ENCODE measurements around the gene PCSK6. TPM values are rescaled to one million over a fixed set of nuclear protein-coding genes. Genes with fewer than 3 reads are reported as not detected.

The PCSK6 gene
- total RNA-seq, 2 donors from 2014 or later = 1.9 to 27.8 TPM

GRCh38 chr15:101530224-101530958 is 40.9 kb upstream of the PCSK6 start:
- no peaks in the 10 kb centered on the region for H3K9me3 ChIP-seq (ENCODE audit: control insufficient read depth, low read length, poor library complexity, severe bottlenecking)
- H3K27ac Mint-ChIP-seq = no peak overlapping the region
- H3K27me3 Mint-ChIP-seq = peaks cover 38% of the 10 kb centered on the region
- H3K36me3 Mint-ChIP-seq (ENCODE audit: low read depth) = no peaks in the 10 kb centered on the region
- H3K4me3 Mint-ChIP-seq = no peak overlapping the region
- no peak for DNase-seq
- peaks cover 4% of the 10 kb centered on the region for H3K4me1 Mint-ChIP-seq
- no peak for ATAC-seq

- Mint-ChIP-seq H3K27me3 (peaks cover 36% of the 10 kb centered on the region), H3K27ac (no peak overlapping the region), H3K4me3 (no peak overlapping the region), H3K4me1 (peaks cover 2% of the 10 kb centered on the region), H3K36me3 (ENCODE audit: low read depth) (no peaks in the 10 kb centered on the region)
- no peak for DNase-seq
- ATAC-seq = no peak
- no peaks in the 10 kb centered on the region for H3K9me3 ChIP-seq (ENCODE audit: control insufficient read depth, low read length, poor library complexity, severe bottlenecking)
These were observed 39.4 kb upstream of the PCSK6 start for GRCh38 chr15:101528917-101529299.

- Mint-ChIP-seq H3K27ac (no peak overlapping the region), H3K27me3 (peaks cover 42% of the 10 kb centered on the region)
- no peak for ATAC-seq
These were observed 38.8 kb upstream of the PCSK6 start for GRCh38 chr15:101528108-101528916.

GRCh38 chr15:101526890-101527289 is 37.4 kb upstream of the PCSK6 start:
- Mint-ChIP-seq H3K27ac (no peak overlapping the region), H3K36me3 (ENCODE audit: low read depth) (peaks cover 2% of the 10 kb centered on the region), H3K27me3 (peaks cover 42% of the 10 kb centered on the region), H3K4me3 (no peak overlapping the region), H3K4me1 (peaks cover 4% of the 10 kb centered on the region)
- ATAC-seq = no peak
- no peaks in the 10 kb centered on the region for H3K9me3 ChIP-seq (ENCODE audit: control insufficient read depth, low read length, poor library complexity, severe bottlenecking)
- no peak for DNase-seq

More at GRCh38 chr15:101528108-101528916, 38.8 kb upstream of the PCSK6 start:
- Mint-ChIP-seq H3K36me3 (ENCODE audit: low read depth) (no peaks in the 10 kb centered on the region), H3K4me3 (no peak overlapping the region), H3K4me1 (peaks cover 2% of the 10 kb centered on the region)
- DNase-seq = no peak
- H3K9me3 ChIP-seq (ENCODE audit: control insufficient read depth, low read length, poor library complexity, severe bottlenecking) = no peaks in the 10 kb centered on the region

GRCh38 chr15:101526442-101526841 is 36.9 kb upstream of the PCSK6 start:
- Mint-ChIP-seq H3K4me1 (peaks cover 6% of the 10 kb centered on the region), H3K27ac (no peak overlapping the region), H3K4me3 (no peak overlapping the region), H3K36me3 (ENCODE audit: low read depth) (peaks cover 2% of the 10 kb centered on the region), H3K27me3 (peaks cover 46% of the 10 kb centered on the region)
- no peak for DNase-seq
- ATAC-seq = no peak
- H3K9me3 ChIP-seq (ENCODE audit: control insufficient read depth, low read length, poor library complexity, severe bottlenecking) = no peaks in the 10 kb centered on the region

- no peaks in the 10 kb centered on the region for H3K9me3 ChIP-seq (ENCODE audit: control insufficient read depth, low read length, poor library complexity, severe bottlenecking)
- no peak for DNase-seq
- no peak overlapping the region for H3K27ac Mint-ChIP-seq
- no peak overlapping the region for H3K4me3 Mint-ChIP-seq
- H3K4me1 Mint-ChIP-seq = peaks cover 7% of the 10 kb centered on the region
- peaks cover 2% of the 10 kb centered on the region for H3K36me3 Mint-ChIP-seq (ENCODE audit: low read depth)
- no peak for ATAC-seq
- peaks cover 47% of the 10 kb centered on the region for H3K27me3 Mint-ChIP-seq
These were observed 36.5 kb upstream of the PCSK6 start for GRCh38 chr15:101526021-101526420.

GRCh38 chr15:101525087-101525669 is 35.7 kb upstream of the PCSK6 start:
- H3K27ac Mint-ChIP-seq = no peak overlapping the region
- peaks cover 47% of the 10 kb centered on the region for H3K27me3 Mint-ChIP-seq
- no peaks in the 10 kb centered on the region for H3K9me3 ChIP-seq (ENCODE audit: control insufficient read depth, low read length, poor library complexity, severe bottlenecking)
- peaks cover 7% of the 10 kb centered on the region for H3K4me1 Mint-ChIP-seq
- H3K4me3 Mint-ChIP-seq = no peak overlapping the region
- H3K36me3 Mint-ChIP-seq (ENCODE audit: low read depth) = peaks cover 2% of the 10 kb centered on the region
- DNase-seq (no peak), ATAC-seq (no peak)

- peaks cover 42% of the 10 kb centered on the region for H3K27me3 Mint-ChIP-seq
- H3K27ac Mint-ChIP-seq = no peak overlapping the region
- no peak for ATAC-seq
- peaks cover 2% of the 10 kb centered on the region for H3K36me3 Mint-ChIP-seq (ENCODE audit: low read depth)
- no peak for DNase-seq
- H3K4me3 Mint-ChIP-seq = no peak overlapping the region
- H3K4me1 Mint-ChIP-seq = peaks cover 7% of the 10 kb centered on the region
- H3K9me3 ChIP-seq (ENCODE audit: control insufficient read depth, low read length, poor library complexity, severe bottlenecking) = no peaks in the 10 kb centered on the region
These were observed 34.0 kb upstream of the PCSK6 start for GRCh38 chr15:101523560-101523940.

GRCh38 chr15:101522621-101523559 is 33.4 kb upstream of the PCSK6 start:
- H3K9me3 ChIP-seq (ENCODE audit: control insufficient read depth, low read length, poor library complexity, severe bottlenecking) = no peaks in the 10 kb centered on the region
- ATAC-seq (no peak), DNase-seq (no peak)
- no peak overlapping the region for H3K27ac Mint-ChIP-seq
- peaks cover 37% of the 10 kb centered on the region for H3K27me3 Mint-ChIP-seq
- H3K4me3 Mint-ChIP-seq = no peak overlapping the region
- H3K36me3 Mint-ChIP-seq (ENCODE audit: low read depth) = peaks cover 2% of the 10 kb centered on the region
- peaks cover 6% of the 10 kb centered on the region for H3K4me1 Mint-ChIP-seq

GRCh38 chr15:101522091-101522490 is 32.6 kb upstream of the PCSK6 start:
- no peak for DNase-seq
- Mint-ChIP-seq H3K27me3 (peaks cover 34% of the 10 kb centered on the region), H3K4me3 (no peak overlapping the region)

GRCh38 chr15:101521591-101521990 is 32.1 kb upstream of the PCSK6 start:
- no peak for DNase-seq
- no peak overlapping the region for H3K27ac Mint-ChIP-seq
- H3K4me1 Mint-ChIP-seq = peaks cover 5% of the 10 kb centered on the region
- no peak for ATAC-seq
- H3K36me3 Mint-ChIP-seq (ENCODE audit: low read depth) = peaks cover 2% of the 10 kb centered on the region
- H3K9me3 ChIP-seq (ENCODE audit: control insufficient read depth, low read length, poor library complexity, severe bottlenecking) = no peaks in the 10 kb centered on the region
- peaks cover 34% of the 10 kb centered on the region for H3K27me3 Mint-ChIP-seq
- H3K4me3 Mint-ChIP-seq = no peak overlapping the region

More at GRCh38 chr15:101522091-101522490, 32.6 kb upstream of the PCSK6 start:
- H3K36me3 Mint-ChIP-seq (ENCODE audit: low read depth) = peaks cover 2% of the 10 kb centered on the region
- H3K27ac Mint-ChIP-seq = no peak overlapping the region
- no peaks in the 10 kb centered on the region for H3K9me3 ChIP-seq (ENCODE audit: control insufficient read depth, low read length, poor library complexity, severe bottlenecking)
- H3K4me1 Mint-ChIP-seq = peaks cover 5% of the 10 kb centered on the region
- no peak for ATAC-seq

- H3K27ac Mint-ChIP-seq = no peak overlapping the region
- H3K4me1 Mint-ChIP-seq = peaks cover 5% of the 10 kb centered on the region
- peaks cover 2% of the 10 kb centered on the region for H3K36me3 Mint-ChIP-seq (ENCODE audit: low read depth)
- DNase-seq (no peak), ATAC-seq (no peak)
- peaks cover 34% of the 10 kb centered on the region for H3K27me3 Mint-ChIP-seq
- no peaks in the 10 kb centered on the region for H3K9me3 ChIP-seq (ENCODE audit: control insufficient read depth, low read length, poor library complexity, severe bottlenecking)
- no peak overlapping the region for H3K4me3 Mint-ChIP-seq
These were observed 31.6 kb upstream of the PCSK6 start for GRCh38 chr15:101521069-101521468.

Measured in T-helper 17 cell (primary cell).